T47D (cell line): ENCODE measurements around the gene CDK4.

Source experiments
- DNase-seq, 2 experiments: peaks; one replicate each; pipeline versions ENCODE4 v3.0.0 to v3.0.0-alpha.2; 2011 to 2012; ENCODE audit warnings: low read depth in 1 of 2, low spot score in 1 of 2
- JUND ChIP-seq: IDR thresholded peaks from 2 replicates; pipeline ENCODE4 v1.6.1; 2012; ENCODE audit warnings: low read depth
- in situ Hi-C: cut with HindIII; loops from 2 replicates; pipeline ENCODE4 v1.10.0; 2016; ENCODE audit warnings: low sequenced_read_pairs, low pct_unique_long_range_greater_than_20kb

Gene CDK4

DNA sequence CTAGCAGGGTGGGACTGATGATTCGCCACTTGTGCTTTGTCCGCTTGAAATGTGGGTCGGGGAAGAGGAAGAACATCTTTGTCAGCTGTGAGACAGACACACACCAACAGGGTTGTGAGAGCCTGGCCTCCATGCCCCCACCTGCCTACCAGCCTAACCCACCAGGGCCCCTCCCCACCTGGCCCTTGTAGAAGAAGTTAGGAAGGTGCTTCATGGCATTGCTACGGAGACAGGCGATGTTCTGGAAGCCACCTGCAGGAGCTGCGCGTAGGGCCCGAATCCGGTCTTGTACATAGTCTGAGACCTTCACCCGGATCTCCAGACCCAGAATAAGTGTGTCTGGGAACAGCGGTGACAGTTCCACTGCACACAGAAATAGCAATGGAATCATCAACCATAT is 17.5 kb upstream of the CDK4 start:
- in situ Hi-C loops: no loop called here
- no peak for TF ChIP-seq JUND
- no peak for DNase-seq

DNA sequence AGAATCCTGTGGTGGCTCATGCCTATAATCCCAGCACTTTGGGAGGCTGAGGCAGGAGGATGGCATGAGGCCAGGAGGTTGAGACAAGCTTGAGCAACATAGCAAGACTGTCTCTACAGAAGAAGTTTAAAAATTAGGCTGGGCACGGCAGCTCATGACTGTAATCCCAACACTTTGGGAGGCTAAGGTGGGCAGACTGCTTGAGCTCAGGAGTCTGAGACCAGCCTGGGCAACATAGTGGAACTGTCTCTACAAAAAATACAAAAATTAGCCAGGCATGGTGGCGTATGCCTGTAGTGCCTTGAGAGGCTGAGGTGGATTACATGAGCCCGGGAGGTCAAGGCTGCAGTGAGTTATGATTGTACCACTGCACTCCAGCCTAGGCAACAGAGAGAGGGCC is 15.8 kb upstream of the CDK4 start:
- DNase-seq: no peak
- TF ChIP-seq JUND: no peak
- in situ Hi-C loops: no loop called here

DNA sequence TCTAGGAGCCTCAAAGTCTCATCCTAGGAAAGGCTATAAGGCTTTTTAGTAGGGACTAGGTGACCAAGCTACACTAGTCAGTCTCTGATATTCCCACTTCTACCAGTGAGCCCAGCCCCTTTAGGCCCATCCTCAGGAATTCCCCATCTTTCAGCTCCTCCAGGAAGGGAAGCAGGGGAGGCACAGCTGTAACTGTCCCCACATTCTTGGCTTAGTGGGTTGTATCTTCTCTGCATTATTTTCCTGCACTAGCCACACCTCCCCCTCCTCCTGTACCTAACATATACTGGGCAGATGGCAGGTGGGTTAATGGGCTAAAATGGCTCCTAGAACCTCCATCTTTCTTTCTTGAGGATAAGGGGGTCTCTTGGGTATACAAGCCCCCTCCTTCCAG is 15.2 kb upstream of the CDK4 start:
- no peak for TF ChIP-seq JUND
- no peak for DNase-seq
- in situ Hi-C loops: no loop called here

DNA sequence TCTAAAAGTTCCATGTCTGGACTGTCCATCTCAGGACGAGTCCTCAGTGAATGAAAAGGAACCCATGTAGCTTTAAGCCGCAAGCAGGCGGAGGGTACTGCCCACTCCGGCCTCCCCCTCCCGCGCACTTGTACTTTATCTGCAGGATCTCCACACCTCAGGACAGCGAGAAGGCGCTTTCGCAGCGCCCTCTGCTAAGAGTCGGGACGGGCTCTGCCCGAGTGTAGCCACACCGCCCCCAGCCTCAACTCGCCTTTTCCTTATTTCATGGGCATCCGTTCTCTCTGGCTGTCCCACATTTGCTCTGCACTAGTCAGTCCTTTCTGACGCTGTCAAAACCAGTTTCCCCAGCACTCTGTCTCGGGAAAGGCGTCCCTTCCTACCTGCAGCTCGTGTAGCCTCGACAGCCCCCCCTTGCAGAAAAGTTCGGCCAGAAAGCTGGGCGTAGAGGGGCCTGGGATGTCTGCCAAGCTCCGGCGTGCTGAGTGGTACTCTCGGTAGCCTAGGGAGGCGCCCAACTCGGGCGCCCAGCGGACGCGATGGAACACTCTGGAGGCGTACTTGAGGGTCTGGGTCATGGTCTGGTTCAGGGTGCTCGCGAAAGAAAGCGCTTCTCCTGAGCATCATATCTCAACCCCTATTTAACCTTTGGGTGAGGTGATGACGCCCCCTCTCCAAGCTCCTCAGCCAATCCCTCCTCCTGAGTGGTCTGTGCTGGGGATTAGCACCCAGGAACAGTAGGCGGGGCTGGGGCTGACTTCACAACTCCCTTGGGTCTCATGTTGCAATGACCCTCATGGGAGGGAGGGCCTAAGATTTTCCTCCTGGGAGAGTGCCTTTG is 14.6 kb upstream of the CDK4 start, which contains the start of gene CYP27B1:
TSS of gene CYP27B1 (minus strand) at position 615 of the 841 bp plus-strand sequence. CDS start at position 578, 37 bp downstream.
- peak in 1 of 2 experiments; percentile 72 for DNase-seq
- no peak for TF ChIP-seq JUND
- in situ Hi-C loops: no loop called here

DNA sequence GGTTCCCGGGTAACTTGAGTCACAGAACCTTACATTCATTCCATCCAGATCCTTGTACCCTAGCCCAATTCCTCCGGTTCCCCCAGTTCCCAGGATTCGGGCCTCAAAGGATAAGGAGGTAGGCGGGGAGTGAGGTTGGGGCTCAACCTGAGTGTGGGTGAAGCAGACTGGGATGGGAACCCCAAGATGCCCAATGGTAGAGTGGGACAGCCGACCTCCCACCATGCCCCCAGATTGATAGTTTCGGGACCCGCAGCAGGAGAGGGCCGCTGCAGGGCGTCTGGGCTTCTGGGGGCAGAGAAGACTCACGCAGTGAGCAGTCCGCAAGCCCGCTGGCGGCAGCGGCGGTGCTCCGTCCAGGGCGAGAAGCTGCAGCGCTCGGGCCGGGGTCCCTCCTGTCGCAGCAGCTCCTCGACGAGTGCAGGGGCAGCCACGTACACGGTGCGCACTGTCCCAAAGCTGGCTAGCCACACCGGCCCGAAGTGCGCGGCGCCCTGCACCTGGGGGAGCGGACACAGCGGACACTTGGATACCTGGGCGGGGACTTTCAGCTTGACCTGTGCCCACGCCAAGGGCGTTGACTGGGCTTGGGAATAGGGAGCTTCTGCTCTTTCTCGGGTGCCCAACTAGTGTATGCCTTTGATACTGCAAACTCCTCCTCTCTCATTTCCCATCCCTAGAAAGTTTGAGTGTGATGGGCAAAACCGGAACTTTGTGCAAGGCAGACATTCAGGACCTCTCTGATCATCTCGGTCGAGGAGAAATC is 13.8 kb upstream of the CDK4 start:
- in situ Hi-C loops: no loop called here
- no peak for TF ChIP-seq JUND
- DNase-seq: no peak

DNA sequence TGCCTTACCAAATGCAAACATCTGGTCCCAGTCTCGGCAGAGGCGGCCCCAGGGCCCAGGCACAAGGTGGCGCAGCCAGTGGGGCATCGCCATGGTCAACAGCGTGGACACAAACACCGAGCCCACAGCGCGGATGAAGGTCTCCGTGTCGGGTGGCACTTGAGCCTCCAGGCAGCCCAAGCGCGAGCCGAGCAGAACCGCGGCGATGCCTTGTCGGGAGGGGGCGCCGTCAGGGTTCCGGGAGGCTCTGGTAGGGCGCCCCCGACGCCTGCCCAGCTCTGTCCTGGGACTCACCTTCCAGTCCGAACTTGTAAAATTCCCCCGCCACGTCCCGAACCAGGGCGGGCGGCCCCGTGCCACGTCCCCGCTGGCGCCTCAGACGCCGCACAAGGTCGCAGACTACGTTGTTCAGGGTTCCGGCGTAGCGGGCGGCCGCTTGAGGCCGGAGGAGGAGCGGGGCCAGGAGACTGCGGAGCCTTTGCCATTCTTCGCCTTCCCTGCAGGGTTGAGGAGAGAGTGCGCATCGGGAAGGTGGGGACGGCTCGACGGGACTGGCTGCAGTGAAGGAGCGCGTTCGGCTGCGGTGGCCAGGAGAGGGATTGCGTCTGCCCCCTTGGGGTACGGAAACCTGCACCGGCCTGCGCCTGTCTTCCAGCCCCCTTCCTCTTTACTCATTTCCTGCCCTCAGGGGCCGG is 13.0 kb upstream of the CDK4 start:
- in situ Hi-C loops: no loop called here
- peak; percentile 55 to 63 for DNase-seq
- TF ChIP-seq JUND: no peak

DNA sequence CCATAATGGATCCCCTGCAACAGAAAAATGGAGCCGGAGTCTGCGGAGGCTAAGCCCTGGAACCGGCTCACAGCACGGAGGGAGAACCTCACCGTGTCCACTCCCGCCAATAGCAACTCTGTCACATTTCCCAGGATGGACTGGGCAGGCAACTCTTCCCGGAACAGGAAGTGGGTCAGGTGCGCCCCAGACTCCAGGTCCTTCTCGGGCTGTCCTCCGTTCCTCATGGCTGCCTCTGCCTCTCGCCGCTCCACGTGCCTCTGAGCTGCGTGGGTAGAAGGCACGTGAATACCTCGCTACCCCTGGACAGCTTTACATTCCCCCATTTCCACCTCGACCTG is 12.5 kb upstream of the CDK4 start:
- in situ Hi-C loops: no loop called here
- DNase-seq: peak in 1 of 2 experiments; percentile 45
- no peak for TF ChIP-seq JUND

DNA sequence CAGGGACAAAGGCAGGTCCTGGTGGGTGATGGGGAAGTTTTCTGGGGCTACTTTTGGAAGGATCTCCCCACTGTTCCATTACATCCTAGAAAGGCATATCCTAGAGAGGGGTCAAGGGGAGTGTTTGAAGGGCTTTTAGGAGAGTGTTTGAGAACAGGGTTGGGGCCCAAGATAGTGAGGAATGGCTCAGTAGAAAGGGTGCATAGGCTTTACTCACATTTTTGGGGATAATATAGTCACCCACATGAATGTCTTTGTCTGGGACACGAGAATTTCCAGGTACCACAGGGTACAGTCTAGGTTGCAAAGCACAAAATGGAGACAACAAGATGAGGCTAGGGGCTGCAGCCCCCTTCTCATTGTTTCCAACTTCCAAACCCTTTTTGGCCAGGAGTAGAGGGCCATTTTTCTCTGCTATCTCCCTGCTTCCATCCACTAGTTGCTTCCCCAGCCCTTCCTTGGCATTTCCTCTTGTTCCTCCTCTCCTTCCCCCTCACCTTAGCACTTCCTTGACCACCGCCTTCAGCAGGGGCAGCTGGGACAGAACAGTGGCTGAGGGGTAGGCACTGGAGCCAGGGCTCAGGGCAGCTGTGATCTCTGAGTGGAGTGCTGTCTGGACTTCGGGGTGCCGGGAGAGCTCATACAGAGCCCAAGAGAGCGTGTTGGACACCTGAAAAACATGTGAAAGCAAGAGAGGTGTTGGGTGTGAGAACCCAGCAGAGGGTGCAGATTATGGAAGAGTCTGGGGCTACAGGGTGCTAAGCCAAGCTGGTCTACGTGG is 12.0 kb upstream of the CDK4 start:
- in situ Hi-C loops: no loop called here
- TF ChIP-seq JUND: no peak
- DNase-seq: no peak

DNA sequence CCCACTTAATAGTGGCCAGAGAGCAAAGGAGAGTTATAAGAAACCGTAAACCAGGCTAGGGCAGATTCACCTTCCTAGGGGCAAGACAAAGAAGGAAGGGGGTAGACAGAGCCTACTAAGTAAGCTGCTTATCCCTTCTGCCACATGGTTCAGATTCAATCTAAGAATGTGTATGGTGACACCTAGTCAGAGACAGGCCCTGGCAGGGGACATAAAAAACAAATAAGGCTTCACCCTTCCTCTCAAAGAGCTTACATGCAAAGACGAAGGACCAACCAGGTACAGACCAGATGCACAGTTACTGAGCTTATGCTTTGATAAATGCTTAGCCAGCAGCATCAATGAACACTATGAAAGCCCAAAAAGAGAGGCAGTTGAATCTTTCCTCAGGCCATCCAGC is 10.4 kb upstream of the CDK4 start:
- in situ Hi-C loops: no loop called here
- TF ChIP-seq JUND: no peak
- DNase-seq: no peak

DNA sequence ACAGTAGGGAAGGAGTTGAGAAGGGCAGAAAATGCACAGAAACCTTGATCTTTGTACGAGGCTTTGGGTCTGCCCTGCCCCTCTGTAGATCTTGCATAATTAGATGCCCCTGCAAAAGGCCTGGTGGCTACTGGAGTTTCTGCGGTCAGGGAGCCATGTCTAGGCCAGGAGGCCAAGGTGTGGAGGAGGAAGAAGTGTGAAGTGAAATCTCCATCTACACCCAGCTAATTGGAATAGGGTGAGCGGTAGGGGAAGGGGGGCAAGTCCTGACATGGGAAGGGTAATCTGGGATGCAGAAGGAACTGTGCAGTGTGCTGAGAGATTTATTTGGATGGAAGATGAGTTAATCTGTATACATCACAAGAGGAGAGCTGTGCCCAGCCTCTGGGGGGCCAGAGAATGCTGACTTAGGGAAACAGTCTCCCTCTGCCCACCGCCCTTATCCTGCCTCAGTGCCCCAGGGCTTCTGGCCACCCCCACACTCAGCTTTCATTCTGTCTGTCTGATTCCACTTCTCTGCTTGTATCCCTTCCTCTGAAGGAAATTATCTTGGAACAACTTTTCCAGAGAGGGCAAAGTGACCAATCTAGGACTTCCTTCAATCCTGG is 9.4 kb upstream of the CDK4 start:
- DNase-seq: no peak
- in situ Hi-C loops: no loop called here
- TF ChIP-seq JUND: no peak

DNA sequence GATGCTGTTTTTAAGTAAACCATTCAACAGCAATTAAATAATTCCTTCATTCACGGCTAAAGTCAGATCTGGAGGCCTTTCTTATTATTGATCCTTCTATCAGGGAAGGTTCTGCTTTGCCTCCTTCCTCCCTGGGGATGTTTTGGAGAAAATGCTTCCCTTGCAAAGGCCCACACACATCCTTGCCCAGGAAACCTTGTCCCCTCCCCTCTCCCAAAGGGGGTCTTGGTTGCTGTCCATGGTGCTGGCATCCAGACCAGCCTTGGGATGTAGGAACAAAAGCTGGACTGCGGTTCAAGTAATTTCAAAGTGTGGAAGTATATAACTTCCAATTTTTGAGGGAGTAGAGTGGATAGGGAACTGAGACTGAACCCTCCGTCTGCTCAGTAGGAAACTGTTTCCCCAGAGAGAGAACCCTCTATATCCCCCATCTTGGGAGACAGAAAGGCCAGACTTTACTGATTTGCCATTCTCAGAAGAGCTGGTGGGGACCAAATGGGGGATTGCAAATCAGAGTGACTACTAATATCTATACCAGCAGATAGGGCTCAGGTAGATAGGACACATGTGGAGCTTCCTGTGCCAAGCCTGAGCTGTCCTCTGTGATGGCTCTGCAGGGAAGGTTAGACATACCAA is 8.4 kb upstream of the CDK4 start:
- in situ Hi-C loops: no loop called here
- TF ChIP-seq JUND: no peak
- DNase-seq: no peak
